Measurements from ENCODE around the gene DNAJC12. TPM values are rescaled to one million over a fixed set of nuclear protein-coding genes. Genes with fewer than 3 reads are reported as not detected.
"Not testable (repeated sequence)": the region's sequence is repeated elsewhere in the genome, so short reads cannot be mapped to it uniquely, and the experiment has no call there.

DNAJC12 gene
- total RNA-seq = 0.17 and 2.2 TPM in 2 replicates

DNA sequence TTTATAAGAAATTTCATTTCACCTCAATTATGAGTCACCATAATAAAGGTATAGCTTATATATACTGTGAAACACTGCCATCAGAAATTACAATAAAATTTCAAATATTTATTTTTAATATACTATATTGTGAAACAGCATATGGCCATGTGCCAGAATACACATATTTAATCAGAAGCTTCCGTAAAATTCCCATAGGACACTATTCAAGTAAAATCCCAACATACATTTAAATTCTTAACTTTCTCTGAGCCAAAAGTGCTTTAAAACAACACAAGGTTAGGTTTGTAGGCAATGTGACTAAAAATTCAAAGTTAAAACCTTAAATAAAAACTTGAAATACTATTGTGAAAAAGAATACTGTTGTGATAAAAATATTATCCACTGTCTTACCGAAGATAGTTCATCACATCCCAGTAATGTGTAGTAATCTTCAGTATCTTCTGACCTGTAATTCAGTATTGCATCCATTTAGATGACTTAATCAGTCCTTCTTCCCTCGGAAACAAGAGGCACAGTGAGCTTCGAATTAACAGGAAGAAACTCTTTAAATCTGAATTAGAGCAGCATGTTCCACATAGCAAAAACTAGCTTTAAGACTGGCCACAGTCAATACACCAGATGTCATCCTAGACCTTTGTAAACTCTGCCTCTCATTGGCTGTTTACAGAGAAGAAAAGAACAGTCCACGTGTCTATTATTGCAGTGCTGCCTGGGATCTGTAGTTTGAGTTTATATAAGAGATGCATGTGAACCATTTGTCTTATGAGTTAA, at the start of gene DNAJC12:
Gene DNAJC12, minus strand, starts transcription at position 648 of the 774 bp plus-strand sequence. Its CDS starts 177 bp downstream, at position 471.
- DNase-seq (ENCODE audit: low read depth) = no peak
- H3K4me3 ChIP-seq (ENCODE audit: low read depth, low read length) = peak within 1 kb of the TSS; percentile 52
- TF ChIP-seq, protein P1, sequence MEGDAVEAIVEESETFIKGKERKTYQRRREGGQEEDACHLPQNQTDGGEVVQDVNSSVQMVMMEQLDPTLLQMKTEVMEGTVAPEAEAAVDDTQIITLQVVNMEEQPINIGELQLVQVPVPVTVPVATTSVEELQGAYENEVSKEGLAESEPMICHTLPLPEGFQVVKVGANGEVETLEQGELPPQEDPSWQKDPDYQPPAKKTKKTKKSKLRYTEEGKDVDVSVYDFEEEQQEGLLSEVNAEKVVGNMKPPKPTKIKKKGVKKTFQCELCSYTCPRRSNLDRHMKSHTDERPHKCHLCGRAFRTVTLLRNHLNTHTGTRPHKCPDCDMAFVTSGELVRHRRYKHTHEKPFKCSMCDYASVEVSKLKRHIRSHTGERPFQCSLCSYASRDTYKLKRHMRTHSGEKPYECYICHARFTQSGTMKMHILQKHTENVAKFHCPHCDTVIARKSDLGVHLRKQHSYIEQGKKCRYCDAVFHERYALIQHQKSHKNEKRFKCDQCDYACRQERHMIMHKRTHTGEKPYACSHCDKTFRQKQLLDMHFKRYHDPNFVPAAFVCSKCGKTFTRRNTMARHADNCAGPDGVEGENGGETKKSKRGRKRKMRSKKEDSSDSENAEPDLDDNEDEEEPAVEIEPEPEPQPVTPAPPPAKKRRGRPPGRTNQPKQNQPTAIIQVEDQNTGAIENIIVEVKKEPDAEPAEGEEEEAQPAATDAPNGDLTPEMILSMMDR (conservative IDR thresholded peaks at IDR 0.05; ENCODE audit: low read depth, low read length) = no peak

GRCh38 chr10:67884842-67885670, 47.1 kb upstream of the DNAJC12 start:
- TF ChIP-seq, protein P1 (conservative IDR thresholded peaks at IDR 0.05; ENCODE audit: low read depth, low read length) = no peak

GRCh38 chr10:67884313-67884841, 46.4 kb upstream of the DNAJC12 start, which contains the start of gene SIRT1:
Gene SIRT1, plus strand, starts transcription at chr10:67884656. Its CDS starts 66 bp downstream, at chr10:67884722.
- peak within 1 kb of the TSS; percentile 84 for H3K4me3 ChIP-seq (ENCODE audit: low read depth, low read length)
- TF ChIP-seq, protein P1 (conservative IDR thresholded peaks at IDR 0.05; ENCODE audit: low read depth, low read length) = no peak
- peak; percentile 42 for DNase-seq (ENCODE audit: low read depth)

More at GRCh38 chr10:67884842-67885670, 47.1 kb upstream of the DNAJC12 start:
- peak overlapping the region; percentile 84 for H3K4me3 ChIP-seq (ENCODE audit: low read depth, low read length)
- DNase-seq (ENCODE audit: low read depth) = no peak

DNA sequence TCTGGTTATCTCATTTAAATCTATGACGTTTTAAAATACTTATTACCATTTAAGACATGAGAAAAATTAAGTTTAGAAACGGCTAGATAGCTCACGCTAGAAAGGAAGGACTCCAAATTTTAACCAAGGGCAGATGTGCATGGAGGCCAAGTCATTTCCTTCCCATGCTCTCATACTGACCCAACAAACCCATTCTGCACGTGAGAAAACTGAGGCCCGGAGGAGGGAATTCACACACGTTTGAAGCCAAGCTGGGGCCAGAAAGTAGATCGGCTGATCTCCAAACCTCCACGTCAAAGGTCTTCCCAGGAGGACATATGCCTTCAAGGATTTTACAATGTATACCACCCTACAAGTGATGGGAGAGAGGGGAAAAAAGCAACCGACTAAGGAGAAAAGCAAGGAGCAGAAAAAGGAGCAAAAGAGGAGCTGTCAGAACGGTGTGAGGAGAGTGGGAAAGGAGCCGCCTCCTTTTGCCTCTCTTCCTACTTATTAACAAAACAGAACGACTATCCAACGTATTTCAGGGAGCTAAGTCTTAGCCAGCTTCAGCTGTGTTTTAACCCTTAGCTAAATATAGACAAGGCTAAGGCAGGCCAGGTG, 45.8 kb upstream of the DNAJC12 start:
- TF ChIP-seq, protein P1 (conservative IDR thresholded peaks at IDR 0.05; ENCODE audit: low read depth, low read length) = no peak

DNA sequence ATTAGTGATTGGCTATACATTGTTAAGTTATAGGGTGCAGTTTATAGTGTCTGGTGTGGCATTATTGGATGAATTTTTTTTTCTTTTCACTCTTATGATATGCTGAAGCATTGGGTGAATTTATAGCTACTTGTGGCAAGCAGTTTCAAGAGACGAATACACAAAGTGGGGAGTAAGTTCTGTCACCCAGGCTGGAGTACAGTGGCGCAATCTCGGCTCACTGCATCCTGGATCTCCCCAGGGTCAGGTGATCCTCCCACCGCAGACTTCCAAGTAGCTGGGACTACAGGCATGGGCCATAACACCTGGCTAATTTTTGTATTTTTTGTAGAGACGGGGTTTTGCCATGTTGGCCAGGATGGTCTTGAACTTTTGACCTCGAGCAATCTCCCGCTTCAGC, 40.1 kb upstream of the DNAJC12 start:
- DNase-seq (ENCODE audit: low read depth) = no peak
- TF ChIP-seq, protein P1 (conservative IDR thresholded peaks at IDR 0.05; ENCODE audit: low read depth, low read length) = no peak
- H3K4me3 ChIP-seq (ENCODE audit: low read depth, low read length) = no peak overlapping the region

More for the DNA sequence above, 45.8 kb upstream of the DNAJC12 start:
- DNase-seq (ENCODE audit: low read depth) = no peak
- peak overlapping the region; percentile 84 for H3K4me3 ChIP-seq (ENCODE audit: low read depth, low read length)

- not testable (repeated sequence) for H3K4me3 ChIP-seq (ENCODE audit: low read depth, low read length); DNase-seq (ENCODE audit: low read depth)
Measured at GRCh38 chr10:67877421-67877820, 39.4 kb upstream of the DNAJC12 start.
